HL-60 (cell line): ENCODE data around the gene HPCAL1.

Experiments
- GABPA ChIP-seq: IDR thresholded peaks from 2 replicates; pipeline ENCODE4 v1.6.1; 2012; ENCODE audit warnings: low read depth
- TF ChIP-seq, protein P1 (sequence below): IDR thresholded peaks from one replicate; pipeline ENCODE4 v1.5.1; 2011; ENCODE audit warnings: low read length, control low read depth, inconsistent platforms; ENCODE audit not compliant: insufficient read depth

DNA sequence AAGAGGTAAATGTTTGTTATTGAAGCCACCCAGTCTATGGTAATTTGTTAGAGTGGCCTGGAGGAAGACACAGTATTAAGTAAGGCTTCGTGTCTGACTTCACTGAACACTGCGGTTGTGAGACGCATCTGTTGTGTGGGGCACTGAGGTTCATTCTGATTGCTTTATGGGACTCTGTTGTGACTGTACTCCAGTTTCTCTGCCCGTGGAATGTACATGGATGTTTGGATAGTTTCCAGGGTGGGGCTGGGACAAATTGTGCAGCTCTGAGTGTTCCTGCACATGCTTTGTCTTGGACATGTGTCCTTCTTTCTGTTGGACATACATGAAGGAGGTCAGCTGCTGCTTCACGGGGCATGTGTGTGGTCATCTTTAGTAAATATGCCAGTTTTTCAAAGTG is 86.9 kb downstream of the HPCAL1 start:
- TF ChIP-seq, protein P1, sequence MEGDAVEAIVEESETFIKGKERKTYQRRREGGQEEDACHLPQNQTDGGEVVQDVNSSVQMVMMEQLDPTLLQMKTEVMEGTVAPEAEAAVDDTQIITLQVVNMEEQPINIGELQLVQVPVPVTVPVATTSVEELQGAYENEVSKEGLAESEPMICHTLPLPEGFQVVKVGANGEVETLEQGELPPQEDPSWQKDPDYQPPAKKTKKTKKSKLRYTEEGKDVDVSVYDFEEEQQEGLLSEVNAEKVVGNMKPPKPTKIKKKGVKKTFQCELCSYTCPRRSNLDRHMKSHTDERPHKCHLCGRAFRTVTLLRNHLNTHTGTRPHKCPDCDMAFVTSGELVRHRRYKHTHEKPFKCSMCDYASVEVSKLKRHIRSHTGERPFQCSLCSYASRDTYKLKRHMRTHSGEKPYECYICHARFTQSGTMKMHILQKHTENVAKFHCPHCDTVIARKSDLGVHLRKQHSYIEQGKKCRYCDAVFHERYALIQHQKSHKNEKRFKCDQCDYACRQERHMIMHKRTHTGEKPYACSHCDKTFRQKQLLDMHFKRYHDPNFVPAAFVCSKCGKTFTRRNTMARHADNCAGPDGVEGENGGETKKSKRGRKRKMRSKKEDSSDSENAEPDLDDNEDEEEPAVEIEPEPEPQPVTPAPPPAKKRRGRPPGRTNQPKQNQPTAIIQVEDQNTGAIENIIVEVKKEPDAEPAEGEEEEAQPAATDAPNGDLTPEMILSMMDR, result no peak
- no peak for TF ChIP-seq GABPA
